H1 (cell line): ENCODE measurements around the gene PDZK1IP1.

Experiments
- CTCF ChIP-seq, 3 experiments: IDR thresholded peaks; 1 replicate in 2 of 3; 2 replicates in 1 of 3; pipeline versions ENCODE4 v1.5.1 to v1.6.1; 2011; ENCODE audit warnings: low read length in 3 of 3, mild to moderate bottlenecking in 3 of 3, inconsistent platforms in 2 of 3, low read depth in 1 of 3, moderate library complexity in 1 of 3; ENCODE audit not compliant: insufficient read depth in 1 of 3; ENCODE audit errors: control extremely low read depth in 1 of 3
- JUN ChIP-seq: IDR thresholded peaks from 2 replicates; pipeline ENCODE4 v1.6.1; 2011; ENCODE audit warnings: low read depth, mild to moderate bottlenecking, improper control_type of control experiment, low read length
- POLR2AphosphoS5 ChIP-seq: IDR thresholded peaks from 2 replicates; pipeline ENCODE4 v1.6.1; 2011; ENCODE audit warnings: low read depth, low read length

- no peak for TF ChIP-seq JUN
- no peak for TF ChIP-seq CTCF (IDR thresholded peaks at IDR 0.05; ENCODE audit: control extremely low read depth in 1 of 3, insufficient read depth in 1 of 3, low read depth in 1 of 3, low read length in 3 of 3)
- TF ChIP-seq POLR2AphosphoS5 = no peak
Measured at GRCh38 chr1:47226839-47227215, 37.0 kb upstream of the PDZK1IP1 start.
